Measurements from ENCODE around the gene KCNH6. TPM values are rescaled to one million over a fixed set of nuclear protein-coding genes. Genes with fewer than 3 reads are reported as not detected.
A peak's percentile ranks its signal among the peaks of the same experiment; 100 is the strongest.

Gene KCNH6
- total RNA-seq, 1 donor from 2014 or later, result not detected

DNA sequence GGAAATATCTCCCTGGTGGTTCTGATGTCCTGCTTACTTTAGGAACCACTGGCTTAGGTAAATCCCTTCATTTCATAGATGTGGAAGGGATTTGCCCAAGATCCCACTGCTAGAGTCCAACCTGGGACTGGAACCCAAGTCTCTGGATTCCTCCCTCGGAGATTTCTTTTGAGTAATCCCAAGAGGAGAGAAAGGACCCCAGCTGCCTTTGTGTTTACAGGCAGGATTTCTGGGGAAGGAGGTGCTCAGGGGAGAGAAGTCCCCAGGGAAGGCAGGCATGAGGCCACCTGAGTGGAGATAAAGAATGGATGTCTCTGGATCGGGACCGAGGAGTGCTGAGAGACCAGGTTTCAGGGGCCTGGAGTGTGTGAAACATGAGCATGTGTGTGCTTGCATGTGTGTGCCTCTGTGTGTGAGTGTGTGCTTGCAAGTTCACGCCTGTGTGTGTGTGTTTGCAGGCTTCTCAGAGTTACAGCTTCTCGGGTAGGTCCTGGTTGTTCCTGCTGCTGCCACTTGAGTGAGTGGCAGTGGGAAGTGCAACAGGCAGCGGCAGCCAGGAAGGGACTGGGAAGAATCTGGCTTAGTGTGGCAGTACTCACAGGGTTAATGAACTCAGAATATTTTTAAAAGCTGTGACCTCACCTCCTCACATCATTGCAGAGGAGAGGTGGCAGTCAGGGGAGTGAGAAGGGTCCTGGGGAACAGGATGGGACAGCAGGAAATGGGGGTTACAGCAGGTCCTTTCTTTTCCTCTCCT is 2.2 kb downstream of the KCNH6 start:
- DNase-seq, result no peak
- ATAC-seq (ENCODE audit: poor library complexity), result no peak
- intact Hi-C loops (cut with DNase I), result no loop called here

DNA sequence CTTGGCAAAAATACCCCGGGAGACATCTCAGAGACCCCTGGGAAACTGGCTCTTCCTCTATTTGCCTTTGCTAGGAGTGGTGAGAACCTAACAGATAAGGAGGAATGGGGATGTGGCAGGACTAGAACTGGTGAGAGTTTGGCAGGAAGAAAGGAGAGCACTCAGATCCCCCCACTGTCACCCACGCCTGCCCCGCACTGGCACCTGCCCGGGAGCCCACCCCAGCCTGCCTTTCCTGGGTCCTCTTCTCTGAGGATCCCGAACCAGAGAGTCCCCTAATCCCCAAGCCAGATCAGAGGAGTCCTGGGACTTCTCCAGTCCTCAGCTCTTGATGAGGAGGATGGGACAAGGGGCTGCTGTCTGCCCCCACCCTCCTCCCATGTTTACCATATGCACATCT is 3.7 kb downstream of the KCNH6 start:
- intact Hi-C loops (cut with DNase I), result no loop called here
- ATAC-seq (ENCODE audit: poor library complexity), result no peak

DNA sequence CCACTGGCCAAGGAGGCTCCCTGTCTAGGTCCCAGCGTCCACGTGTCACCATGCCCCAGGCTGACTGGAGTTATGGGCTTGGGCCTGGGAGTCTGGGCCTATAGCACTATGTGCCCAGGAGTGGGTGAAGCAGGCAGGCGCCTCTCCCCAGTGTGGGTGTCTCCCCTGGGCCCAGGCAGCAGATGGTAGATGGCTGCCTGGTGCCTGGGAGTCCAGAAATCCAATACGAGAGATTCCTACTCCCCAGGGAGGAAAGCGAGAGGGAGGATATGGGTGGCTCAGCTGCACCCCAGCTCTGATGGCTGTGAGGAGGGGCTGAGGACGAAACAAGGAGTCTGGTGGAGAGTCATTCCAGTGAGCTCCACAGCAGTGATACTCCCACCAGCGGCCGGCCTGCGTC is 5.0 kb downstream of the KCNH6 start:
- no peak for ATAC-seq (ENCODE audit: poor library complexity)
- intact Hi-C loops (cut with DNase I), result no loop called here
- DNase-seq, result no peak

More for the DNA sequence above, 3.7 kb downstream of the KCNH6 start:
- no peak for DNase-seq

DNA sequence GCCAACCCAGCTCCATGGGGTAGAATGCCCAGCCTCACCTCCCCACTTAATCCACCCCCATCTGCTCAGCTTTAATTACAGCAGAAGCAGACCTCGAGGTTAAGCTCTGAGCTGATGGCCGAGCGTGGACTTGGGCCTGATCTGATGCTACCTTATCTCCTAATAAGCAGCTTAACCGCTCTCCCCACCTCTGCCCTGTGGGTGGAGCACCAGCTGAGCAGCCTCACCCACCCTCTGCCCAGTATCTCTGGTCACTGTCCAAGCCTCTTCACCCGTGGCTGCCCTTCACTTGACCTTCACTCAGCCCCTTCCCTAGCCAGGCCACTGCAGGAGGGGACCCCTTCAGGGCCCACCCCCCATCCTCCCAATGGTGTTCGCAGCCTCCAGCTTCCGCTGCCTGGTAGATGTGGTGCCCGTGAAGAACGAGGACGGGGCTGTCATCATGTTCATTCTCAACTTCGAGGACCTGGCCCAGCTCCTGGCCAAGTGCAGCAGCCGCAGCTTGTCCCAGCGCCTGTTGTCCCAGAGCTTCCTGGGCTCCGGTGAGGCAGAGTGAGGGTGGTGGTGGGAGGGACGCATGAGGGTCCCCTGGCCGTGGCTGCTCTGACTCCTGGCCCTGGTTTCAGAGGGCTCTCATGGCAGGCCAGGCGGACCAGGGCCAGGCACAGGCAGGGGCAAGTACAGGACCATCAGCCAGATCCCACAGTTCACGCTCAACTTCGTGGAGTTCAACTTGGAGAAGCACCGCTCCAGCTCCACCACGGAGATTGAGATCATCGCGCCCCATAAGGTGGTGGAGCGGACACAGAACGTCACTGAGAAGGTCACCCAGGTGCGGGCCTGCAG is 6.8 kb downstream of the KCNH6 start:
- intact Hi-C loops (cut with DNase I), result no loop called here
- ATAC-seq (ENCODE audit: poor library complexity), result peak; percentile 56
- no peak for DNase-seq

DNA sequence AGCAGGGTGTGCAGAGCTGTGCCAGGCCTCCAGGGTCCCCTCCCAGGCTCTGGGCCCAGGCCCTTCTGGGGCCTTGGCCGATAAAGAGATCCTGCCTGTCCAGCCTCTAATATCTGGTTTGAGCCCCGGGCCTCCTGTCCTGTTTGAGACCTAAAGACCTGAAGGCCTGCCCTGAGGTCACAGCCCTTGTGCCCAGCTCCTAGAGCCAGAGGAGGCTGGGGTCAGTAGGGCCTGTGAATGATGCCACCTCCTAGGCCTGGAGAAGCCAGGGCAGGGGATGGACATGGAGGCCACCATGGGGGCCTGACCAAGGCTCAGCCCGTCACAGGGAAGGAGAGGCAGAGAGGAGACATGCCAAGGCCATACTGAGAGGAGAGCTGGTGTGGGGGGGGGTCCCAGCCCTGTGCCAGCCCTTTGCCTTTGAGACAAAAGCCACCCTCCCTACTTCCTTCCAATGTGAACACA is 7.4 kb downstream of the KCNH6 start:
- DNase-seq (no peak), ATAC-seq (ENCODE audit: poor library complexity) (no peak)
- intact Hi-C loops (cut with DNase I), result no loop called here

DNA sequence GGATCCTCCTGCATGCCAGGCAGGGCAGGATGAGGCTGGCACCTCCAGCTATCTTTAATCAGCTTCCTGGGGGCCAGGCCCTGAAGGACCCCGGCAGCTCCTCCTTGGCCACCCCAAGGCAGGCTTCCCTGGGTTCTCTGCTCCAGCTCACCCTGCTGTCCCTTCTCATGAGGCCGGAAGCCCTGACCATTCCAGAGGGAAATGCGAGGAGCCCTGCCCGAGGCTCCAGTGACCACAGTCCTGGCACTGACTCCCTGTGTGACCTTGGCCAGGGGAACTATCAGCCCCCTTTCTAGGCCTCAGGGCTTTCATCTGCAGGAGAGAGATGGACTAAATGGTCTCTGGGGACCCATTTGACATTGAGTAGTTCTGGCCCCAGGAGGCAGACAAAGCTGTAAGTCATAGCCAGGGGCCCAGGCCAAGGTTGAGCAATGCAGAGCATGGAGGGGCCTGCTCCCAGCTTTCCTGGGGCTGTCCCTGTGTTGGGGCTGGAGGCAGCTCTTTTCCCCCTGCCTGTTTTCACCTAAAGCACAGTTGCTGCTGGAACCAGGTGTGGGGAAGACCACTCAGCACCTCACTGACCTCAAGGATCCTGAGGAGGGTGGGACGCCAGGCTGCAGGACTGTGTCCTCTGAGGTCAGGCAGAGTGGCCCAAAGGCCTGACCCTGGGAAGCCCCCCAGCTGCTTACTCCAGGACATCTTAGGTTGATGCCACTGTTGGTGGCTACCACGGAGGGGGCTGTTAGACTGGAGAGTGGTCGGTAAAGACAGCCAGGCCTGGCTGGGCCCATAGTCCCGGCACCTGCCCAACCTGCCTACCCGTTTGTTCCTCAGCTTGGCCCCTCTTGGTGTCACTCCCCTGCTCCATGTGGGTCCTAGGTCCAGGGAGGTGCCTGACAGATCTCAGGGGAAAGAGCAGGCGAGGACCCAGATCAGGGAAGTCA is 8.1 kb downstream of the KCNH6 start:
- ATAC-seq (ENCODE audit: poor library complexity) (no peak), DNase-seq (no peak)
- intact Hi-C loops (cut with DNase I), result no loop called here

DNA sequence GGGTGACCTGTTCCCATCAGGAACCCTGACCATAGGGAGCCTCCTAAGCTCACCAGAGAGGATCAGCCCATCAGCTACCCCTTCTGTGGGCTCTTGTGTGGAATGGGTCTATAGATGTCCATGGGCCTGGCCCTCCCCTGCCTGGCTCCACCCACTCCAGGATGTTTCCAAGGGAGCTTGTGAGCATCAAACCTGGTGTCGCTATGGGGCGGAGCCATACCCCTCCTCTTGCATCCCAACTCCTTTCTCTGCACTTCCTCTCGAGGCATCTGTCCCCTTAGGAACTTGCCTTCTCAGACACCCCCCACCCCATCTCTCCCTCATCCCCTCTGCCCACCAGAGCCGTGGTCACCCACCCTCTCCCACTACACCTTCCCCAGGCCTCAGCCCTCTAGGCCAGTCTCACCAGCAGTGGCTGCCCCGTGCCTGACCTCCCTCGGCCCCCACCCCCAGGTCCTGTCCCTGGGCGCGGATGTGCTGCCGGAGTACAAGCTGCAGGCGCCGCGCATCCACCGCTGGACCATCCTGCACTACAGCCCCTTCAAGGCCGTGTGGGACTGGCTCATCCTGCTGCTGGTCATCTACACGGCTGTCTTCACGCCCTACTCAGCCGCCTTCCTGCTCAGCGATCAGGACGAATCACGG is 10.4 kb downstream of the KCNH6 start:
- intact Hi-C loops (cut with DNase I), result no loop called here
- DNase-seq, result no peak

DNA sequence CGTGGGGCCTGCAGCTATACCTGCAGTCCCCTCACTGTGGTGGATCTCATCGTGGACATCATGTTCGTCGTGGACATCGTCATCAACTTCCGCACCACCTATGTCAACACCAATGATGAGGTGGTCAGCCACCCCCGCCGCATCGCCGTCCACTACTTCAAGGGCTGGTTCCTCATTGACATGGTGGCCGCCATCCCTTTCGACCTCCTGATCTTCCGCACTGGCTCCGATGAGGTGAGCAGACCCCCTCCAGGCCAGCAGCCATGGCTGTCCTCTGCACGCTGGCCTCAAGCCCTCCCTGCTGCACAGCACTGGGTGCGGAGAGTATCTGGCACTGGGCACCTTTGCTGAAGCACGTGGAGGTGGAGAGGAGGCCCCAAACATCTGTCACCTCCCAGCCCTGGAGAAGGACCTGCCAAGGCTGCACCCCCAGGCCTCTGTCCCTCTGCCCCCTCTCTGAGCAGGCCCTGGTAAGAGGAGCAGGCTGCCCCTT is 11.0 kb downstream of the KCNH6 start:
- intact Hi-C loops (cut with DNase I), result no loop called here
- ATAC-seq (ENCODE audit: poor library complexity), result no peak
- DNase-seq, result no peak

More for the DNA sequence above, 10.4 kb downstream of the KCNH6 start:
- ATAC-seq (ENCODE audit: poor library complexity), result no peak

DNA sequence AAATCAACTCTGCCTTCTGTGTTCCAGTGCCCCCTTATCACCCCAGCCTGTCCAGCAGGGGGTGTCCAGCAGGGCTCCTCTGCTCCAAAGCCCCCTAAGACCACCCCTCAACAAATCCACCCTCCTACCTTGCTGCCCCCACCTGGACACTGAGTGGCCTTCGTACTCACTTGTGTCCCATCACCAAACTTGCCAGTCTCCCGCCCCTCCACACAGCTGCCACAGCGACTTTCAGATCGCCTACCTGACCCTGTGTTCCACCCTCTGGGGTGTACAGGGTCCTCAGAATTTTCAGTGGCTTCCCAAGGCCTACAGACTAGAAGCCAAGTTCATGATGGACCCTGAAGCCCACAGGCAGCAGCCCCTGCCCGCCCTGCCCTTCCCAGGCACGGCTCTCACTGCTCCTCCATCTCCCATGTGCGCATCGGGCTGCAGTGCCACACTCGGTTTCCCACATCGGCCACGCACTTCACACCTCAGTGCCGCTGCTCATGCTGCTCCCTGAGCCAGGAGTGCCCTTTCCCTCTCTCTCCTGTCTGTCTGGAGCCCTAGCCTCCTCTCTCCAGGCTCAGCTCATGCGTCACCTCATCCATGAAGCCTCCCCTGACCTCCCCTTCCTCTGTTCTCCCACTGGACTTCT is 11.8 kb downstream of the KCNH6 start:
- ATAC-seq (ENCODE audit: poor library complexity) (no peak), DNase-seq (no peak)
- intact Hi-C loops (cut with DNase I), result no loop called here

DNA sequence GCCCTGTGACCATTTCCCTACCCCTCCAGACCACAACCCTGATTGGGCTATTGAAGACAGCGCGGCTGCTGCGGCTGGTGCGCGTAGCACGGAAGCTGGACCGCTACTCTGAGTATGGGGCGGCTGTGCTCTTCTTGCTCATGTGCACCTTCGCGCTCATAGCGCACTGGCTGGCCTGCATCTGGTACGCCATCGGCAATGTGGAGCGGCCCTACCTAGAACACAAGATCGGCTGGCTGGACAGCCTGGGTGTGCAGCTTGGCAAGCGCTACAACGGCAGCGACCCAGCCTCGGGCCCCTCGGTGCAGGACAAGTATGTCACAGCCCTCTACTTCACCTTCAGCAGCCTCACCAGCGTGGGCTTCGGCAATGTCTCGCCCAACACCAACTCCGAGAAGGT is 12.5 kb downstream of the KCNH6 start:
- no peak for ATAC-seq (ENCODE audit: poor library complexity)
- no peak for DNase-seq
- intact Hi-C loops (cut with DNase I), result no loop called here

DNA sequence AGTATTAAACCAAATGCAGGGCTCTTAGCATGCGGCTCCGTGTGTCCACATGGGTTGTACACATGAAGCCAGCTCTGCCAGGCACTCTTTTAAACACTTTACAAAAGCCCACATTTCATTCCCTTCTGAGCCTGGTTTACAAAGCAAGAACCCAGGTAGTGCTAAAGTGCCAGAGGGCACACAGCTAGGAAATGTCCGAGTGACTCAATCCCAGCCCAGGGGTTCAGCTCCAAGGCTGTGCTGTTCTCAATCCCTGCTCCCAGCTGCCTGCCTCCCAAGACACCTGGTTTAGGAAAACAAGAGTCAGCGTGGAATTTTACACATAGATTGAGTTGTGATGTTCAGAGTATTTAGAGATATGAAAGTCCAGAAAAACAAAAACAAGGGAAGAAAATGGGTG is 13.8 kb downstream of the KCNH6 start:
- DNase-seq (no peak), ATAC-seq (ENCODE audit: poor library complexity) (no peak)
- intact Hi-C loops (cut with DNase I), result no loop called here

DNA sequence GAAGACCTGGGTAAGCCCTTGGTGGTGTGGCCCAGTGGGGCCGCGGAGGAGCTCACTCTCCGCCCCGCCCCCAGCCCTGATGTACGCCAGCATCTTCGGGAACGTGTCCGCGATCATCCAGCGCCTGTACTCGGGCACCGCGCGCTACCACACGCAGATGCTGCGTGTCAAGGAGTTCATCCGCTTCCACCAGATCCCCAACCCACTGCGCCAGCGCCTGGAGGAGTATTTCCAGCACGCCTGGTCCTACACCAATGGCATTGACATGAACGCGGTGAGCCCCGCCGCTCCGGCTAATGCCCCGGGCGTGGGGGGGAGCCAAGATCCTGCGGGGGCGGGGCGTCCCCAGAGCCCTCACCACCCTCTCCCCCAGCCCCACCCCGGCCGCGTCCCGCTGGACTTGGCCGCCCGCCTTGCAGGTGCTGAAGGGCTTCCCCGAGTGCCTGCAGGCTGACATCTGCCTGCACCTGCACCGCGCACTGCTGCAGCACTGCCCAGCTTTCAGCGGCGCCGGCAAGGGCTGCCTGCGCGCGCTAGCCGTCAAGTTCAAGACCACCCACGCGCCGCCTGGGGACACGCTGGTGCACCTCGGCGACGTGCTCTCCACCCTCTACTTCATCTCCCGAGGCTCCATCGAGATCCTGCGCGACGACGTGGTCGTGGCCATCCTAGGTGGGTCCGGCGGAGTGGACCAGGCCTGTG is 15.0 kb downstream of the KCNH6 start:
- ATAC-seq (ENCODE audit: poor library complexity), result no peak
- no peak for DNase-seq
- intact Hi-C loops (cut with DNase I), result no loop called here

DNA sequence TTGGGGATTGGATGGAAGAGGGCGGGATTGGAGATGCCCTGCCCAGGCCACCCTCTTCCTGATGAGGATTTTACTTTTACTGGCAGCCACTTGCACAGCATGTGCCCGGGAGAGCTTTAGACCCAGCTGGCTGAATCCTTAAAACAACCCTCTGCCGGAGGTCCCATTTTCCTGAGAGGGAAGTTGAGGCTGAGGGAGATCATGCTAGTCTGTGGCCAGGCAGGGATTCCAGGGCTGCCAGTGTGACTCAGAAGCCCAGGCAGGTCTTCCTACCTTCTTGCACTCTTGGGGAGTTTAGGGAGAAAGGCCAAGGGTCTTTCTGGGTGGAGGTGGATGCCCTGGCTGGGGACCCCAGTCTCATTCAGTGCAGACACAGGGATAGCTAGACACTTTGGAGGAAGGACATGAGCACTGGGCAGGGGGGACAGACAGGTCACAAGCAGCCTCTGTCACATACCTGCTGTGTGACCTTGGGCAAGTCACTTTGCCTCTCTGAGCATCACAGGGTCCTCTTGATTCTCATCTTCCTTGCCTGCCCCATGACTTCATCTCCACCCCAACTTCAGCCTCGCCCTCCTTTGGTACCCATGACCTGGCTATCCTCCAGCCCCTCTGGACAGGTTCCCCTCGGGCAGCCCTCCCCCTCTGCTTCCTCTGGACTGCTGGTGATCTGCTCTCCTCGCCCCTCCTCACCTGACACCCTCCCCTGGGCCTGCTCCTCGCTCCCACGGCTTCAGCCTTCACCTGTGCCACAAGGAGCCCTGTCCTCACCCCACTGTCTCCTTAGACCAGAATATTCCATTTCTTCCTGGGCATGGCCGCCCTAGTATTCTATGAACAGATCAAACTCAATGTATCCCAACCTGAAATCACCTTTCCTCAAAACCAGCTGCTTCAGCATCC is 15.8 kb downstream of the KCNH6 start:
- intact Hi-C loops (cut with DNase I), result no loop called here
- DNase-seq (no peak), ATAC-seq (ENCODE audit: poor library complexity) (no peak)

DNA sequence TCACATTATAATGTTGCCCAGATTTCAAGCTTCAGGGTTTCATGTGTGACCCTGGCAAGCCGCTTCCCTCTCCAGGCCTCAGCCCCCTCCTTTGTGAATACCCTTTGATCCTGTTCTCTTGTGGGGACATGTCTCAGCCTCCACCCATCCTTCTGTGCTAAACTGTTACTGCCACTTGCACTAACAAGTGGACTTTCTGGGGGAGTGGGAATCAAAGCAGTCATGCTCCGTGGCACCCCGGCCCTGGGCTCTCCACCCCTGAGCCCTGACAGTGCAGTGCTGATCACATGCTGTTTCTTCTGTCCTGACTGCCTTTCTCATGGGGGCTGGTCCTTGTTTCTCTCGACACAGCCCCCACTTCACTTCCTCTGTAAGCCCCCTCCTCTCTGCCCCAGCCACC is 17.4 kb downstream of the KCNH6 start:
- ATAC-seq (ENCODE audit: poor library complexity) (no peak), DNase-seq (no peak)
- intact Hi-C loops (cut with DNase I), result no loop called here

DNA sequence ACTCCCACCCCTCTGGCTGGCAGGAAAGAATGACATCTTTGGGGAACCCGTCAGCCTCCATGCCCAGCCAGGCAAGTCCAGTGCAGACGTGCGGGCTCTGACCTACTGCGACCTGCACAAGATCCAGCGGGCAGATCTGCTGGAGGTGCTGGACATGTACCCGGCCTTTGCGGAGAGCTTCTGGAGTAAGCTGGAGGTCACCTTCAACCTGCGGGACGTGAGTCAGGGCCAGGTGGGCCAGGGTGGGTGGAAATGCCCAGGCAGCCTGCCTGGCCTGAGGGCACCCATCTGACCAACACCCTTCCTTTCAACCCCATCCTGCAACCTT is 19.0 kb downstream of the KCNH6 start:
- intact Hi-C loops (cut with DNase I), result no loop called here
- DNase-seq, result no peak
- ATAC-seq (ENCODE audit: poor library complexity), result no peak

DNA sequence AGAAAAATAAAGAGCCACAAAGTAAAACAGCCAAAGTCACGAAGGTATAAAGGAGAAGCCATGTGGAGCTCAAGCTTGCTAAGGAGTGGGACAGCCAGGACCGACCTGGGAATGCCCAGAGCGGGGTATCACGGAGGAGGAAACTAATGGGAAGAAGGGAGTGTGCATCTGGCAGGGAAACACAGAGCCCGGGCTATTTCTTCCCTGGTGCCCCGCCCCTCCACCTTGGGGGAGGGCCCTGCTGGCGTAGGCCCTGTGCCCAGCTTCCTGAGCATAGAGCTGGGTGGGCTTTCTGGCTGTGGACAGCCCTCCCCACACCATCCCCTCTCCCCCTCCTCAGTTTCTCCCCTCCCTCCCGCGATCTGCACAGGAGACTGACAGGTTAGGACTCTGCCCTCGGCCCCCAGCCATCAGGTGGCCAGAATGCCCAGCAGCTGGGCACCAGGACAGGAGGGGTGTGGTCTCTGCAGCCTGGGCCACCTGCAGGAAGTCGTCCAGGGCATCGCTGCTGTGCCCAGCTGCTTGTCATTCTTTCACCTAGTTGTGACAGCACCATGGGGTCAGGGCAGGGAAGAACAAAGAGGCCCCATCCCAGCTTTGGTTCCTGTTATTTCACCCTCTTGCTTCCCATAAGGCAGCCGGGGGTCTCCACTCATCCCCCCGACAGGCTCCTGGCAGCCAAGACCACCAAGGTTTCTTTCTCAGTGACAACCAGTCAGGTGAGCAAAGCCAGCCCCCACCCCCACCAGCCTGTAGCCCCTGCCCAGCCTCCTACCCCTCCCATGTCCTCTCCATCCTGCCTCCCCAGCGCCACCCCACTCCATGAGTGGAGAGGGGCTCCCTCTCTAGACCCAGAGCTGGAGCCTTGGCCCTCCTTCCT is 20.0 kb downstream of the KCNH6 start:
- intact Hi-C loops (cut with DNase I), result no loop called here
- no peak for DNase-seq
- ATAC-seq (ENCODE audit: poor library complexity), result no peak

Measured in Right ventricle myocardium superior (tissue), 1 donor.